Nephron (organoid): ENCODE measurements around the gene C7orf57.

ENCODE experiments used
- H3K27ac Mint-ChIP-seq, 3 experiments: 2 replicates each; pipeline ENCODE4 v1.8.0; 2020; ENCODE audit warnings: mixed read lengths in 3 of 3, mild to moderate bottlenecking in 2 of 3, moderate library complexity in 1 of 3
- H3K27me3 Mint-ChIP-seq: 2 replicates; pipeline ENCODE4 v1.8.0; 2021; ENCODE audit warnings: low read depth, mild to moderate bottlenecking, moderate library complexity, mixed read lengths
- H3K36me3 Mint-ChIP-seq: 2 replicates; pipeline ENCODE4 v1.8.0; 2020; ENCODE audit warnings: low read depth, mixed read lengths
- H3K4me1 Mint-ChIP-seq: 2 replicates; pipeline ENCODE4 v1.8.0; 2020; ENCODE audit warnings: mixed read lengths
- H3K4me3 Mint-ChIP-seq, 3 experiments: 2 replicates each; pipeline ENCODE4 v1.8.0; 2020; ENCODE audit warnings: mild to moderate bottlenecking in 3 of 3, mixed read lengths in 3 of 3, moderate library complexity in 2 of 3
- H3K9me3 Mint-ChIP-seq: 2 replicates; pipeline ENCODE4 v1.8.0; 2020; ENCODE audit warnings: mixed read lengths
- CTCF ChIP-seq, 3 experiments: fragments of 200-600 bp; sonication (generic); IDR thresholded peaks; one replicate each; pipeline ENCODE4 v1.5.0; 2021; ENCODE audit warnings: antibody characterized with exemption in 3 of 3; ENCODE audit not compliant: unreplicated experiment in 3 of 3

C7orf57 gene

GRCh38 chr7:48101968-48102367 lies 66.6 kb downstream of the C7orf57 start:
- TF ChIP-seq CTCF (IDR thresholded peaks at IDR 0.05; ENCODE audit: unreplicated experiment in 3 of 3) = no peak
- H3K27me3 Mint-ChIP-seq = peaks cover 5% of the 10 kb centered on the region
- peaks cover 33% of the 10 kb centered on the region for H3K36me3 Mint-ChIP-seq
- H3K27ac Mint-ChIP-seq = no peak overlapping the region
- H3K4me3 Mint-ChIP-seq = no peak overlapping the region
- H3K9me3 Mint-ChIP-seq = no peaks in the 10 kb centered on the region
- no peaks in the 10 kb centered on the region for H3K4me1 Mint-ChIP-seq

- no peaks in the 10 kb centered on the region for H3K4me1 Mint-ChIP-seq
- H3K27ac Mint-ChIP-seq = no peak overlapping the region
- H3K4me3 Mint-ChIP-seq = no peak overlapping the region
- peaks cover 33% of the 10 kb centered on the region for H3K36me3 Mint-ChIP-seq
- no peak for TF ChIP-seq CTCF (IDR thresholded peaks at IDR 0.05; ENCODE audit: unreplicated experiment in 3 of 3)
- no peaks in the 10 kb centered on the region for H3K9me3 Mint-ChIP-seq
- peaks cover 5% of the 10 kb centered on the region for H3K27me3 Mint-ChIP-seq
Measured at GRCh38 chr7:48102530-48102929, 67.2 kb downstream of the C7orf57 start.

DNA sequence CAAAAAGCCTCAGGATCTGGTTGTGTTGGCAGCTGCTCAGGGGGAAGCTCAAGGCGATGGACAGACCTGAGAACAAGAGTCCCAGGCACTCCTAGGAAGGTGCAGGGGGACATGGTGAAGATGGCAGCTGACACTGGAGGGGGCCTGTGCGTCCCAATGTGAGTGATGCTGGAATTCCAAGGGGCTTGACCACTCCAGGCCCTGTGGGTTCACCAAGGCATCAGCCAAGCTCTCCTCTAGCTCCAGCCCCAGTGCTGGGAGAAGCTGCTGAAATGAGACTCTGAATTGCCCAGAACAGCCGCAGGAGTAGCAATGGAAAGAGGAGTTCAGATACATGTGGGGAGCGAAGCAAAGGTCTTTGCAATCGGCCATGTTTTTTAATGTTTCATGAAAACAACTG lies 69.7 kb downstream of the C7orf57 start:
- no peak for TF ChIP-seq CTCF (IDR thresholded peaks at IDR 0.05; ENCODE audit: unreplicated experiment in 3 of 3)
- H3K36me3 Mint-ChIP-seq = peaks cover 38% of the 10 kb centered on the region
- H3K4me1 Mint-ChIP-seq = no peaks in the 10 kb centered on the region
- H3K27ac Mint-ChIP-seq = no peak overlapping the region
- H3K4me3 Mint-ChIP-seq = no peak overlapping the region
- H3K27me3 Mint-ChIP-seq = no peaks in the 10 kb centered on the region
- H3K9me3 Mint-ChIP-seq = no peaks in the 10 kb centered on the region

DNA sequence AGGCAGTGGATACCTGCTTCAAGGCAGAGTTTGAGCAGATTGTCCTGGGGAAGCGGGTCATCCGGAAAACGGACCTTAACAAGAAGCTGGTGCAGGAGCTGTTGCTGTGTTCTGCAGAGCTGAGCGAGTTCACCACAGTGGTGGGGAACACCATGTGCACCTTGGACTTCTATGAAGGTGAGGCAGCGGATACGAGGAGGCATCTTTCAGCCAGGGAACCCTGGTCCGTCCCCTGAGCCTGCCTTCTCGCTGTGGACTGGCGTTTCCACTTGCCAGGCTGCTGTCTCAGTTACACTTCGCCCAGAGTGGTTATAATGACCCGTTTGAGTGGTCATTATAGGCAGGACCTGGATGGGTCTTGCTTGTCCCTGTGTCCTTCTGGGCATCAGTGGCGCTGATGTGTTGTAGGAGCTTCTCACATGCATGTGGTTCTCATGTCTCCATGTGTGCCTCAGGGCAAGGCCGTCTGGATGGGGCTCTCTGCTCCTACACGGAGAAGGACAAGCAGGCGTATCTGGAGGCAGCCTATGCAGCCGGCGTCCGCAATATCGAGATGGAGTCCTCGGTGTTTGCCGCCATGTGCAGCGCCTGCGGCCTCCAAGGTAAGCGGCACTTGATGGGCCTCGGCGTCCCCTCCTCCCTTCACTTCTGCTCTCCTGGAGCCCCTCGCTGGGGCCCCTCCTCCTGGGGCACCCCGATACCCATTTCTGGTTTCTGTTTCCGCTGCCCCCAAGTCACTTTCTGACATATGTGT lies 71.7 kb downstream of the C7orf57 start:
- no peak overlapping the region for H3K4me3 Mint-ChIP-seq
- H3K27ac Mint-ChIP-seq = no peak overlapping the region
- no peak for TF ChIP-seq CTCF (IDR thresholded peaks at IDR 0.05; ENCODE audit: unreplicated experiment in 3 of 3)
- no peaks in the 10 kb centered on the region for H3K4me1 Mint-ChIP-seq
- H3K27me3 Mint-ChIP-seq = no peaks in the 10 kb centered on the region
- H3K36me3 Mint-ChIP-seq = peaks cover 35% of the 10 kb centered on the region
- H3K9me3 Mint-ChIP-seq = no peaks in the 10 kb centered on the region

GRCh38 chr7:48107926-48108472 lies 72.7 kb downstream of the C7orf57 start:
- Mint-ChIP-seq H3K36me3 (peaks cover 28% of the 10 kb centered on the region), H3K9me3 (no peaks in the 10 kb centered on the region), H3K27me3 (no peaks in the 10 kb centered on the region), H3K27ac (no peak overlapping the region), H3K4me1 (no peaks in the 10 kb centered on the region), H3K4me3 (no peak overlapping the region)
- TF ChIP-seq CTCF (IDR thresholded peaks at IDR 0.05; ENCODE audit: unreplicated experiment in 3 of 3) = no peak
